IgD-negative memory B cell (primary cell): Measurements from ENCODE around the gene ZNF341. TPM values are rescaled to one million over a fixed set of nuclear protein-coding genes. Genes with fewer than 3 reads are reported as not detected.

Experiments
- H3K27ac Mint-ChIP-seq, 3 donors: one replicate each; pipeline ENCODE4 v1.8.0; 2020 to 2022; ENCODE audit warnings: mild to moderate bottlenecking in 3 of 3, mixed read lengths in 3 of 3, moderate library complexity in 1 of 3
- H3K27me3 Mint-ChIP-seq: one replicate; pipeline ENCODE4 v1.8.0; 2021; ENCODE audit warnings: mixed read lengths
- H3K36me3 Mint-ChIP-seq: one replicate; pipeline ENCODE4 v1.8.0; 2020; ENCODE audit warnings: mild to moderate bottlenecking, mixed read lengths
- H3K4me1 Mint-ChIP-seq, 3 donors: one replicate each; pipeline ENCODE4 v1.8.0; 2020 to 2022; ENCODE audit warnings: mixed read lengths in 3 of 3, mild to moderate bottlenecking in 1 of 3
- H3K4me3 Mint-ChIP-seq, 4 donors: one replicate each; pipeline ENCODE4 v1.8.0; 2020 to 2022; ENCODE audit warnings: mild to moderate bottlenecking in 4 of 4, mixed read lengths in 4 of 4, moderate library complexity in 3 of 4
- H3K9me3 Mint-ChIP-seq, 3 donors: one replicate each; pipeline ENCODE4 v1.8.0; 2020 to 2021; ENCODE audit warnings: mixed read lengths in 3 of 3, mild to moderate bottlenecking in 1 of 3
- polyA plus RNA-seq: library from polyadenylated mRNA; unstranded; fragments of 300-500 nt; fragmentation: Illumina TruSeq; gene quantifications from one replicate; pipeline ENCODE4 v1.2.3, GENCODE V29; 2021

ZNF341 gene
- polyA plus RNA-seq, 1 donor from 2014 or later, result 5.7 TPM

DNA sequence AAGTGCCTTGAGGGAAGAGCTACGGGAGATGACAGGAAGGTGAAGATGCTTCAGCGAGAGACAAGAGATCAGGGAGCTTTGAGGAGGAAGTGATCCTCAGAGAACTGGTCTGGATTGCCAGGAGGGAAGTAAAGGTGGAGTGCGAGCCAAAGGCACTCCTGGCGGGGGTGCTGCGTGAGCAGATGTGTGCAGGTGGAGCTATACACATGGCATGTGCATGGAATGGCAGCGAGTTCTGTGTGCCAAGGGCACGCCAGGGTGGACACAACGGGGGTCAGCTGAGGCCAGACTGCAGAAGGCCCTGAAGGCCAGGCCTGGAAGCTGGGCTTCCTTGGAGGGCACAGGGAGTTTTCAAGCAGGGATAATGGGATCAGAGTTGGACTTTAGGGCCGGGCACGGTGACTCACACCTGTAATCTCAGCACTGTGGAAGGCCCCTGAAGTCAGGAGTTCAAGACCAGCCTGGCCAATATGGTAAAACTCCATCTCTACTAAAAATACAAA is 17.9 kb upstream of the ZNF341 start:
- Mint-ChIP-seq H3K27ac (no peak overlapping the region), H3K9me3 (no peaks in the 10 kb centered on the region), H3K4me3 (peak overlapping the region in 1 of 4 donors; percentile 6), H3K27me3 (no peaks in the 10 kb centered on the region), H3K4me1 (peaks cover 2 to 8% (median 4%) of the 10 kb centered on the region in 3 donors), H3K36me3 (peaks cover 9% of the 10 kb centered on the region)

- Mint-ChIP-seq H3K4me1 (peaks cover 8 to 11% (median 9%) of the 10 kb centered on the region in 3 donors), H3K27me3 (no peaks in the 10 kb centered on the region), H3K27ac (no peak overlapping the region)
These were observed 15.3 kb upstream of the ZNF341 start for GRCh38 chr20:33716498-33716897.

DNA sequence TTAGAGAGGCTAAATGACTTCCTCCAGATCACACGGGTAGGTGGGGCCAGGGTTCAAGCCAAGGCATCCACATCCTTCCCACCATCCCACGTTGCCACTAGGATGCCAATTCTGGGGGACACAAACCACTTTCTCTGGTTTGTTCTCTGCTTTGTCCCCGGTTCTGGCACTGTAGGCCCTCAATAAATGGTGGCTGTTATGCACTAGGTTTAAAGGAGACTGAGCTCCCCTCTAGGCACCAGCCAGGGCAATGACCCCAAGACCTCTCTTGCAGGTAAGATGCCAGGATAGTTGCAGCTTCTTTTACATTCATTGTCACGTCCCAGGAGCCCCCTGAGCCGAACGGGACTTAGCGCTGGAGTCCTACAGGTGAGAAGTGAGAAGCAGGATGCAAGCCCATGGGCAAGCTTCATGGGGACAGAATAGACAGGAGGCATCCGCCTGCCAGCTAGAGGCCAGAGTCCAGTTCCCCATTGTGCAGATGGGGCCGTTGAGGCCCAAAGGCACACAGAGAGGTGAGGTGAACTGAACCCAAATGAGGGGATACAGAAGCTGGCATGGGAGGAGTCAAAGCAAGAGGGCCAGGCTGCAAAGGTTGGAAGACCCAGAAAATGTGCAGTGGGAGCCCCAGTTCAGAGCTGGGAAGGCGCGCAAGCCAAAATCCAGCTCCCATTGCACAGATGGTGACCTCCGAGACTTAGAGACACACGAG is 12.4 kb upstream of the ZNF341 start:
- H3K9me3 Mint-ChIP-seq, result peaks cover 0 to 2% (median 1%) of the 10 kb centered on the region in 3 donors
- H3K4me3 Mint-ChIP-seq, result peak overlapping the region; percentile 70 to 99 (median 96)
- no peaks in the 10 kb centered on the region for H3K27me3 Mint-ChIP-seq

More at GRCh38 chr20:33716498-33716897, 15.3 kb upstream of the ZNF341 start:
- H3K4me3 Mint-ChIP-seq, result no peak overlapping the region
- H3K36me3 Mint-ChIP-seq, result peaks cover 5% of the 10 kb centered on the region
- H3K9me3 Mint-ChIP-seq, result peaks cover 0 to 2% (median 1%) of the 10 kb centered on the region in 3 donors

DNA sequence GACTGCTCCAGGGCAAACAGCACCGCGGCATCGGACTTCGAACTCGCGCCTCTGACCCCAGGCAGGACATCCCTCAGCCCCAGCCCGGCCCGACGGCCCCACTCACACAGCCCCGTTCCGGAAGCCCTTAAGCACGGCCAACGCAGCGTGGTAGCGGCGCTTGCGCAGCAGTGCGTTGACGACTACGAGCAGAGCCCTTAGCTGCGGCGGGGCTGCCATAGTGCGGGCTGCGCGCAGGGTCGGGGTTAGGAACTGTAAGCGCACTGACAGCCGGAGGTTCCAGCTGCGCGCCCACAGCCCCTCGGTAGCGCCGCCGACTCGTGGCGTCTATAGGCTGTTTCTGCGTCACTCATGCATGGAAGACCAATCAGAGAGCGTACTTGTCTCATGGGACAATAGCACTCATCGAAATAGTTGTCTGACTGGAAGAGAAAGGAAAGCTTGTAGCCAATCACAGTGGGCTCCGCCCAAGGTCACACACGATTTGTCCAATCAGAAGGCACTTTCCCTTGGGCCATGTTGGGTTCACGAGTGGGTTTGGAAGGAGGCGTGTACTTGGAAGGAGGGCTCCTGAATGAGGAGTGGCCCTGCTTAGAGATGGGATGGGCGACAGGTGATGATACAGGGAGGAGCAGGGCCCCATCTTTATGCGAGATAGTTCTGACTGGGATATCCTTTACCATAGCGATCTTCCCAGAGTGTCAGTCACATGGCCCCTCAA is 11.6 kb upstream of the ZNF341 start, which contains the start of gene PXMP4:
PXMP4 (minus strand) TSS at position 322 of the 721 bp plus-strand sequence; CDS start at position 219, 103 bp downstream.
- H3K9me3 Mint-ChIP-seq, result peaks cover 0 to 2% (median 1%) of the 10 kb centered on the region in 3 donors
- peaks cover 5% of the 10 kb centered on the region for H3K36me3 Mint-ChIP-seq
- peak within 1 kb of the TSS; percentile 70 to 99 (median 96) for H3K4me3 Mint-ChIP-seq
- H3K4me1 Mint-ChIP-seq, result peaks cover 8 to 11% (median 9%) of the 10 kb centered on the region in 3 donors
- H3K27me3 Mint-ChIP-seq, result no peaks in the 10 kb centered on the region
- peak within 1 kb of the TSS; percentile 58 to 99 (median 85) for H3K27ac Mint-ChIP-seq

More for the DNA sequence above, 12.4 kb upstream of the ZNF341 start:
- peaks cover 8 to 11% (median 9%) of the 10 kb centered on the region in 3 donors for H3K4me1 Mint-ChIP-seq
- H3K27ac Mint-ChIP-seq, result peak overlapping the region in 2 of 3 donors; percentile 85 to 99
- H3K36me3 Mint-ChIP-seq, result peaks cover 5% of the 10 kb centered on the region

DNA sequence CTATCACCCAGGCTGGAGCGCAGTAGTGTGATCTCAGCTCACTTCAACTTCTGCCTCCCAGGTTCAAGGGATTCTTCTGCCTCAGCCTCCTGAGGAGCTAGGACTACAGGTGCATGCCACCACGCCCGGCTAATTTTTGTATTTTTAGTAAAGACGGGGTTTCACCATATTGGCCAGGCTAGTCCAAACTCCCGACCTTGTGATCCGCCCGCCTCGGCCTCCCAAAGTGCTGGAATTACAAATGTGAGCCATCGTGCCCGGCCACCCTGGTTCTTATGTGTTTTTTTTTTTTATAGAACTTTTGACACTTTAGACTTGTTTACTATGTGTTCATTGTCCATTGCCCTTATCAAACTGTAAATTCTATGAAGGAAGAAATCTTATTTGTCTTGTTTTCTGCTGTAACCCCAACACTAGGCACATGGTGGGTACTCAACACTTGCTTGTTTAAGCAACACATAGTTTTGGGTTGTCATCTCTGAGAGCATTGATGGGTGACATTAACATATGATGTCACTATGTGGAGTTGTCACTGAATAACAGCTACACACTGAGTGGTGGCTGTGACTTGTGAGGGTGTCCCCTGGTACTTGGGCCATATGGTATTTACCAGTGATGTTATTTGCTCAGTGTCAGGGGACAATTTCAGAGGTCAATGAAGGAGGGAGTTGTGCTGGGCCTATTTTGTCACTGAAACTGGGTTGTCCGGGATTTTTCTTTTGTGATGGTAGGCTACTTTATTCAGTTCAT is 10.2 kb upstream of the ZNF341 start:
- Mint-ChIP-seq H3K27ac (peak overlapping the region in 1 of 3 donors; percentile 99), H3K9me3 (peaks cover 0 to 2% (median 1%) of the 10 kb centered on the region in 3 donors), H3K4me1 (peaks cover 8 to 11% (median 9%) of the 10 kb centered on the region in 3 donors), H3K27me3 (no peaks in the 10 kb centered on the region), H3K36me3 (peaks cover 1% of the 10 kb centered on the region), H3K4me3 (peak overlapping the region in 2 of 4 donors; percentile 53 to 74)

GRCh38 chr20:33724439-33725094 is 7.2 kb upstream of the ZNF341 start:
- no peaks in the 10 kb centered on the region for H3K27me3 Mint-ChIP-seq
- H3K27ac Mint-ChIP-seq, result no peak overlapping the region
- no peak overlapping the region for H3K4me3 Mint-ChIP-seq
- H3K36me3 Mint-ChIP-seq, result no peaks in the 10 kb centered on the region
- H3K4me1 Mint-ChIP-seq, result peaks cover 5 to 6% (median 6%) of the 10 kb centered on the region in 3 donors
- peaks cover 0 to 2% (median 1%) of the 10 kb centered on the region in 3 donors for H3K9me3 Mint-ChIP-seq

GRCh38 chr20:33725607-33726264 is 6.1 kb upstream of the ZNF341 start:
- Mint-ChIP-seq H3K27me3 (no peaks in the 10 kb centered on the region), H3K4me1 (peaks cover 0 to 3% (median 2%) of the 10 kb centered on the region in 3 donors), H3K4me3 (no peak overlapping the region), H3K9me3 (no peaks in the 10 kb centered on the region), H3K36me3 (no peaks in the 10 kb centered on the region), H3K27ac (no peak overlapping the region)

- Mint-ChIP-seq H3K4me3 (peak overlapping the region in 1 of 4 donors; percentile 12), H3K4me1 (peaks cover 0 to 3% (median 2%) of the 10 kb centered on the region in 3 donors), H3K9me3 (no peaks in the 10 kb centered on the region), H3K27me3 (no peaks in the 10 kb centered on the region), H3K27ac (peak overlapping the region in 1 of 3 donors; percentile 37), H3K36me3 (no peaks in the 10 kb centered on the region)
These were observed 4.7 kb upstream of the ZNF341 start for GRCh38 chr20:33727115-33727479.

- peak overlapping the region in 1 of 4 donors; percentile 50 for H3K4me3 Mint-ChIP-seq
These were observed 4.0 kb upstream of the ZNF341 start for GRCh38 chr20:33727806-33728205.

DNA sequence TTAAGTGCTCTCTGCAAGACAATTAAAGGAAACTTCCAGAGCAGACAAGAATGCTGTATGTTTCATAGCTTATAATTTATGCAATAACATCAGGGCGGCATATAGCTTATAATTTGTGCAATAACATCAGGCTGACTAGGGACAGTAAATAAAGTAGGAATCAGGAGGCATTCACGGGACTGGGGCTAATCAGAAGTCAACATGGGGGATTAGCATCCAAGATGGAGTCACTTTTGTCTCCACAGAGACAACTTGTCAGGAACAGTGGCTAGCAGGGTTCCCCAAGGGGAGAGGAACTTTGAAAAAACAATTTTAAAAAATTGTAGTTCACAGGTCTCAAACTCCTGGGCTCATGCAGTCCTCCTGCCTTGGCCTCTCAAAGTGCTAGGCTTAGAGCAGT is 3.3 kb upstream of the ZNF341 start:
- peaks cover 3 to 8% (median 7%) of the 10 kb centered on the region in 3 donors for H3K4me1 Mint-ChIP-seq
- peak overlapping the region in 1 of 4 donors; percentile 50 for H3K4me3 Mint-ChIP-seq
- no peaks in the 10 kb centered on the region for H3K27me3 Mint-ChIP-seq
- no peaks in the 10 kb centered on the region for H3K9me3 Mint-ChIP-seq
- H3K27ac Mint-ChIP-seq, result peak overlapping the region in 1 of 3 donors; percentile 76
- H3K36me3 Mint-ChIP-seq, result no peaks in the 10 kb centered on the region

More at GRCh38 chr20:33727806-33728205, 4.0 kb upstream of the ZNF341 start:
- Mint-ChIP-seq H3K36me3 (no peaks in the 10 kb centered on the region), H3K27ac (peak overlapping the region in 1 of 3 donors; percentile 76), H3K27me3 (no peaks in the 10 kb centered on the region), H3K4me1 (peaks cover 2 to 4% (median 4%) of the 10 kb centered on the region in 3 donors), H3K9me3 (no peaks in the 10 kb centered on the region)

DNA sequence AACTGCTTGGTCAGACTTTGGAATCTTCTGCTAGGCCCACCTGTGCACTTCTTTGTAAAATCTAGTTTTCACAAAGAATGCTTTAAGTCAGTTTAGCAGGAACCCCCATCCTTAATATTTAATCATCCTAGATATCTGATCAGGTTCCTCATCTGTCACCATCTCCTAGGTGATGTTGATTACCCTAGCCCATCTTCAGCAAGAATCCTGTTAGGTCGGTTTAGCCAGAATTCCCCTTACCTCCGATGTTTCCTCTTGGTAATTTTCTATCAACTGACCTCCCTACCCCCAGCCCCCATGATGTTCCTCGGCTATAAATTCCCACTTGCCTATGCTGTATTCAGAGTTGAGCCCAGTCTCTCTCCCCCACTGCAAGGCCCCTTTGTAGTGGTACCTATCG is 2.7 kb upstream of the ZNF341 start:
- H3K27ac Mint-ChIP-seq, result peak overlapping the region in 1 of 3 donors; percentile 43

DNA sequence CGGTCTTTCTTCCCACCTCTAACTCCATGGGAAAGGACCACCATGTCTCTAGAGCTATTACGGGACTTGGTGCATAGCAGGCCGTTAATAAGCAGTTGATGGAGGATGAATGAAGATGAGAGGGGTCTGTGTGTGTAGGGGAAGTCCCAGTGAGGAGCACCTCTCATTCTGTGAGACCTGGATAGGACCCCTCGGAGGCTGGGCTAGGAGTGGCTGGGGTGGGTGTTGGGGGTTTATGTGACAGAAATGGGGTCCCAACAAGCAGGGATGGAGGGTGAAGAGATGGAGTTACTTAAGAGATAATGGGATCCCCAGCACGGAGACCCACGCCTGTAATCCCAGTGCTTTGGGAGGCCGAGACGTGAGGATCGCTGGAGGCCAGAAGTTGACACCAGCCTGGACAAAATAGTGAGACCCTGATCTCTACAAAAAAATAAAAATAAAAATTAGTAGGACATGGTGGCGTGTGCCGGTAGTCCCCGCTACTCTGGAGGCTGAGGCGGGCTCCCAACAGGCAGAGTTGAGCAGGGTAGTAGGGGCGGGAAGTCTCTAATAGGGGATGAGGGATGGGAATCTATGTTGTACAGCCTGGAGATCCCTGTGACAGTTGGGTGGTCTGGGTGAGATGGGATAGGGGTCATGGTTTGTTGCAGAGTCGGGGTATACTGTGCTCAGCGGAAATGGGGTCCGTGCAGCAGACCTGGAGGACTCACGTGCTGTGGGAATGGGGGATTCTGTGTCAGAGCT is 677 bp upstream of the ZNF341 start:
- Mint-ChIP-seq H3K4me1 (peaks cover 13 to 19% (median 14%) of the 10 kb centered on the region in 3 donors), H3K9me3 (peaks cover 0 to 3% (median 0%) of the 10 kb centered on the region in 3 donors), H3K4me3 (peak overlapping the region; percentile 73 to 94 (median 92)), H3K27me3 (no peaks in the 10 kb centered on the region), H3K36me3 (peaks cover 5% of the 10 kb centered on the region), H3K27ac (peak overlapping the region in 2 of 3 donors; percentile 63 to 95)

More for the DNA sequence above, 2.7 kb upstream of the ZNF341 start:
- no peaks in the 10 kb centered on the region for H3K36me3 Mint-ChIP-seq
- peak overlapping the region in 1 of 4 donors; percentile 16 for H3K4me3 Mint-ChIP-seq
- no peaks in the 10 kb centered on the region for H3K9me3 Mint-ChIP-seq
- no peaks in the 10 kb centered on the region for H3K27me3 Mint-ChIP-seq
- H3K4me1 Mint-ChIP-seq, result peaks cover 9 to 13% (median 13%) of the 10 kb centered on the region in 3 donors
